SK-N-SH (cell line): ENCODE results near the gene INSYN1. TPM values are rescaled to one million over a fixed set of nuclear protein-coding genes. Genes with fewer than 3 reads are reported as not detected.

ENCODE experiments used
- CTCF ChIA-PET: fragments of 300-600, 350-600 bp; formaldehyde crosslinking; extraction: SDS; loops from one replicate; lab custom pipeline; 2021; lab: Yijun Ruan, JAX
- POLR2A ChIA-PET: fragments of 350-600 bp; sonication (Branson Sonifier 250); formaldehyde crosslinking; extraction: SDS; loops from one replicate; lab custom pipeline; 2020; ENCODE audit warnings: antibody characterized with exemption, inconsistent platforms; lab: Yijun Ruan, JAX
- DNase-seq: peaks from one replicate; pipeline ENCODE4 v3.0.0; 2012
- H2AFZ ChIP-seq: fragments of 200-600 bp; sonication (generic); 2 replicates; pipeline ENCODE4 v1.8.1; 2016; ENCODE audit warnings: antibody characterized with exemption, mild to moderate bottlenecking, low read depth
- H3F3A ChIP-seq: fragments of 200-600 bp; sonication (generic); replicated peaks from 2 replicates; pipeline ENCODE3; 2016; ENCODE audit warnings: antibody characterized with exemption, mild to moderate bottlenecking; ENCODE audit not compliant: insufficient read depth
- H3K27ac ChIP-seq, 2 experiments: fragments of 200-500 bp in 1 of 2; fragments of 200-600 bp in 1 of 2; sonication (Bioruptor generic) in 1 of 2; sonication (generic), shearing (Covaris generic) in 1 of 2; 2 replicates each; pipeline versions ENCODE4 v1.5.1 to v1.6.1; 2014 to 2016; ENCODE audit warnings: low read depth in 2 of 2, inconsistent platforms in 1 of 2, low read length in 1 of 2, mild to moderate bottlenecking in 1 of 2, mixed read lengths in 1 of 2
- H3K27me3 ChIP-seq: fragments of 200-600 bp; sonication (generic), shearing (Covaris generic); 2 replicates; pipeline ENCODE4 v1.6.1; 2016; ENCODE audit warnings: mixed run types; ENCODE audit not compliant: insufficient read depth
- H3K36me3 ChIP-seq, 2 experiments: fragments of 200-500 bp in 1 of 2; fragments of 200-600 bp in 1 of 2; sonication (Bioruptor generic) in 1 of 2; sonication (generic) in 1 of 2; replicated peaks in 1 of 2; 2 replicates each; pipeline versions ENCODE3 to v1.5.1; 2014 to 2016; ENCODE audit warnings: low read length in 1 of 2, mild to moderate bottlenecking in 1 of 2; ENCODE audit not compliant: insufficient read depth in 2 of 2, control insufficient read depth in 1 of 2
- H3K4me1 ChIP-seq, 2 experiments: fragments of 200-500 bp in 1 of 2; fragments of 200-600 bp in 1 of 2; sonication (Bioruptor generic) in 1 of 2; sonication (generic), shearing (Covaris generic) in 1 of 2; 2 replicates each; pipeline versions ENCODE4 v1.5.1 to v1.6.1; 2014 to 2016; ENCODE audit warnings: low read depth in 1 of 2, low read length in 1 of 2, mixed run types in 1 of 2; ENCODE audit not compliant: insufficient read depth in 2 of 2, control insufficient read depth in 1 of 2
- H3K4me2 ChIP-seq: fragments of 200-600 bp; sonication (generic), shearing (Covaris generic); 2 replicates; pipeline ENCODE4 v1.6.1; 2017; ENCODE audit warnings: mixed run types
- H3K4me3 ChIP-seq, 2 experiments: fragments of 200-500 bp in 1 of 2; fragments of 200-600 bp in 1 of 2; sonication (Bioruptor generic) in 1 of 2; sonication (generic), shearing (Covaris generic) in 1 of 2; 2 replicates each; pipeline versions ENCODE4 v1.5.1 to v1.8.1; 2014 to 2016; ENCODE audit warnings: low read depth in 2 of 2, inconsistent platforms in 1 of 2, low read length in 1 of 2, mild to moderate bottlenecking in 1 of 2, mixed read lengths in 1 of 2, moderate library complexity in 1 of 2
- H3K79me2 ChIP-seq: fragments of 200-600 bp; sonication (generic); 2 replicates; pipeline ENCODE4 v1.8.1; 2017; ENCODE audit warnings: mild to moderate bottlenecking; ENCODE audit not compliant: insufficient read depth
- H3K9ac ChIP-seq: fragments of 200-600 bp; sonication (generic); 2 replicates; pipeline ENCODE4 v1.6.1; 2017; ENCODE audit warnings: mixed run types
- H3K9me2 ChIP-seq: fragments of 200-600 bp; sonication (generic); 2 replicates; pipeline ENCODE4 v1.6.1; 2017; ENCODE audit warnings: mixed run types
- H3K9me3 ChIP-seq: fragments of 200-600 bp; sonication (generic); 2 replicates; pipeline ENCODE4 v1.6.1; 2017; ENCODE audit warnings: mixed run types, mild to moderate bottlenecking, moderate library complexity
- H4K20me1 ChIP-seq: fragments of 200-600 bp; sonication (generic); 2 replicates; pipeline ENCODE4 v1.6.1; 2017; ENCODE audit warnings: mild to moderate bottlenecking, mixed run types; ENCODE audit not compliant: insufficient read depth
- FOXJ3 ChIP-seq: sonication (generic); formaldehyde crosslinking; IDR thresholded peaks from 2 replicates; pipeline ENCODE4 v1.5.1; 2020; ENCODE audit warnings: mild to moderate bottlenecking, missing genetic modification reagents
- FOXM1 ChIP-seq: IDR thresholded peaks from 2 replicates; pipeline ENCODE4 v1.4.0; 2012; ENCODE audit warnings: low read depth, mild to moderate bottlenecking
- GABPA ChIP-seq: IDR thresholded peaks from 2 replicates; pipeline ENCODE4 v1.4.0; 2012; ENCODE audit warnings: low read depth, mild to moderate bottlenecking
- GATA2 ChIP-seq: sonication (generic); formaldehyde crosslinking; IDR thresholded peaks from 2 replicates; pipeline ENCODE4 v1.5.0; 2020; ENCODE audit warnings: mild to moderate bottlenecking, missing genetic modification reagents
- JUND ChIP-seq: IDR thresholded peaks from 2 replicates; pipeline ENCODE4 v1.4.0; 2012
- MXI1 ChIP-seq: IDR thresholded peaks from 2 replicates; pipeline ENCODE4 v1.6.1; 2012; ENCODE audit warnings: mild to moderate bottlenecking, low read depth, low read length, improper control_type of control experiment
- NFIC ChIP-seq: IDR thresholded peaks from 2 replicates; pipeline ENCODE4 v1.4.0; 2012; ENCODE audit warnings: borderline replicate concordance
- NRF1 ChIP-seq: IDR thresholded peaks from 2 replicates; pipeline ENCODE4 v1.6.1; 2012; ENCODE audit warnings: low read depth, mild to moderate bottlenecking, low read length
- POLR2AphosphoS5 ChIP-seq: IDR thresholded peaks from 2 replicates; pipeline ENCODE4 v1.6.1; 2012; ENCODE audit warnings: low read depth, low read length
- RCOR1 ChIP-seq: fragments of 150-350 bp; IDR thresholded peaks from 2 replicates; pipeline ENCODE4 v1.6.1; 2017; ENCODE audit warnings: antibody characterized with exemption, low read length
- RFX5 ChIP-seq: IDR thresholded peaks from 2 replicates; pipeline ENCODE4 v1.6.1; 2012; ENCODE audit warnings: mild to moderate bottlenecking, improper control_type of control experiment, low read length
- SMC3 ChIP-seq: IDR thresholded peaks from 2 replicates; pipeline ENCODE4 v1.6.1; 2012; ENCODE audit warnings: low read depth, low read length, improper control_type of control experiment
- TAF1 ChIP-seq: IDR thresholded peaks from 2 replicates; pipeline ENCODE4 v1.6.1; 2012; ENCODE audit warnings: low read depth, mild to moderate bottlenecking, low read length, moderate library complexity, borderline replicate concordance
- TCF12 ChIP-seq: IDR thresholded peaks from 2 replicates; pipeline ENCODE4 v1.4.0; 2012
- YY1 ChIP-seq: IDR thresholded peaks from 2 replicates; pipeline ENCODE4 v1.4.0; 2012; ENCODE audit warnings: low read depth, mild to moderate bottlenecking
- WGBS: methylation state at CpG from one replicate; pipeline ENCODE4 v1.1.6; 2017; ENCODE audit warnings: low lambda C conversion rate; 5-methylcytosine and 5-hydroxymethylcytosine counted together
- polyA plus RNA-seq, 3 experiments: library from polyadenylated mRNA; depleted of rRNA; stranded (reverse); fragments of >200 nt; gene quantifications; 2 replicates each; pipeline ENCODE4 v1.2.3, GENCODE V29; 2012
- TF ChIP-seq, protein P1 (sequence below): IDR thresholded peaks from 2 replicates; pipeline ENCODE4 v1.6.1; 2012; ENCODE audit warnings: mild to moderate bottlenecking, low read depth, low read length, moderate library complexity
- TF ChIP-seq, protein P2 (sequence below): IDR thresholded peaks from 2 replicates; pipeline ENCODE4 v1.4.0; 2012; ENCODE audit warnings: low read depth, borderline replicate concordance
- TF ChIP-seq, protein P3 (sequence below): fragments of 200-600 bp; sonication (generic); IDR thresholded peaks from 2 replicates; pipeline ENCODE4 v1.6.1; 2017; ENCODE audit warnings: antibody characterized with exemption, mild to moderate bottlenecking, moderate library complexity
- TF ChIP-seq, protein P4 (sequence below): fragments of 150-350 bp; IDR thresholded peaks from 2 replicates; pipeline ENCODE4 v1.6.1; 2016; ENCODE audit warnings: mild to moderate bottlenecking, low read depth, low read length

INSYN1 gene
- polyA plus RNA-seq, 1 of the 3 experiments (the other 2 are of a cell fraction): 3.7 TPM

DNA sequence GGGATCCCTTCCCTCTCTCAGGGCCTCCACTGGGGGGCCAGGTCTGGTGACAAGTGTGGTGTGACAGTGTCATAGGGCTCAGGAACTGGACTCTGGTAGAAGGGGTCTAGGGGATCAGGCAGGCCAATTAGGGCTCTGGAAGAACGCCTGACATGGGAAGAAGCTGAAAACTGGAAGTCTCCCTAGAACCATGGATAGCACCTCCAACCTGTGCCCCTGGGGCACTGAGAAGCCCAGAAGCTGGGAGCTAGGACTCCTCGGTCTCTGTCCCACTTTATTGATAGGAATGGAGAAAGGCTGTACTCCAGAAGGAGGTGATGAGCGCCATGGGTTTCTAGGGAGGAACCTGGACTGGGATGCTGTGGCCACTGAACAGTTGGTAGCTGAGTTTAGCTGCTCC is 30.7 kb downstream of the INSYN1 start:
- Histone ChIP-seq H3K27me3 (no peaks in the 10 kb centered on the region), H3K36me3 (no peaks in the 10 kb centered on the region), H2AFZ (no peak overlapping the region), H3K4me1 (peaks cover 0 to 3% of the 10 kb centered on the region in 2 experiments; a peak in 1 of 4 replicates), H3K4me2 (no peak overlapping the region), H3K4me3 (no peak overlapping the region), H3K9ac (no peak overlapping the region), H3K9me2 (no peaks in the 10 kb centered on the region), H4K20me1 (no peaks in the 10 kb centered on the region), H3F3A (no peaks in the 10 kb centered on the region), H3K79me2 (no peaks in the 10 kb centered on the region), H3K27ac (no peak overlapping the region), H3K9me3 (no peaks in the 10 kb centered on the region)
- CTCF ChIA-PET: interaction anchor here (0.6 to 7.6 kb wide), 7 partner anchors 18 to 185 kb away, joined by 3 to 46 read pairs (median 4); no protein-coding TSS in a partner anchor
- no peak for DNase-seq
- POLR2A ChIA-PET: no interaction called here
- 70% methylated on average over 3 of the region's 3 CpGs for WGBS
- no peak for TF ChIP-seq POLR2AphosphoS5
- TF ChIP-seq, protein P1, sequence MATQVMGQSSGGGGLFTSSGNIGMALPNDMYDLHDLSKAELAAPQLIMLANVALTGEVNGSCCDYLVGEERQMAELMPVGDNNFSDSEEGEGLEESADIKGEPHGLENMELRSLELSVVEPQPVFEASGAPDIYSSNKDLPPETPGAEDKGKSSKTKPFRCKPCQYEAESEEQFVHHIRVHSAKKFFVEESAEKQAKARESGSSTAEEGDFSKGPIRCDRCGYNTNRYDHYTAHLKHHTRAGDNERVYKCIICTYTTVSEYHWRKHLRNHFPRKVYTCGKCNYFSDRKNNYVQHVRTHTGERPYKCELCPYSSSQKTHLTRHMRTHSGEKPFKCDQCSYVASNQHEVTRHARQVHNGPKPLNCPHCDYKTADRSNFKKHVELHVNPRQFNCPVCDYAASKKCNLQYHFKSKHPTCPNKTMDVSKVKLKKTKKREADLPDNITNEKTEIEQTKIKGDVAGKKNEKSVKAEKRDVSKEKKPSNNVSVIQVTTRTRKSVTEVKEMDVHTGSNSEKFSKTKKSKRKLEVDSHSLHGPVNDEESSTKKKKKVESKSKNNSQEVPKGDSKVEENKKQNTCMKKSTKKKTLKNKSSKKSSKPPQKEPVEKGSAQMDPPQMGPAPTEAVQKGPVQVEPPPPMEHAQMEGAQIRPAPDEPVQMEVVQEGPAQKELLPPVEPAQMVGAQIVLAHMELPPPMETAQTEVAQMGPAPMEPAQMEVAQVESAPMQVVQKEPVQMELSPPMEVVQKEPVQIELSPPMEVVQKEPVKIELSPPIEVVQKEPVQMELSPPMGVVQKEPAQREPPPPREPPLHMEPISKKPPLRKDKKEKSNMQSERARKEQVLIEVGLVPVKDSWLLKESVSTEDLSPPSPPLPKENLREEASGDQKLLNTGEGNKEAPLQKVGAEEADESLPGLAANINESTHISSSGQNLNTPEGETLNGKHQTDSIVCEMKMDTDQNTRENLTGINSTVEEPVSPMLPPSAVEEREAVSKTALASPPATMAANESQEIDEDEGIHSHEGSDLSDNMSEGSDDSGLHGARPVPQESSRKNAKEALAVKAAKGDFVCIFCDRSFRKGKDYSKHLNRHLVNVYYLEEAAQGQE: peak; percentile 53; the same call in 1 of the 2 replicates

DNA sequence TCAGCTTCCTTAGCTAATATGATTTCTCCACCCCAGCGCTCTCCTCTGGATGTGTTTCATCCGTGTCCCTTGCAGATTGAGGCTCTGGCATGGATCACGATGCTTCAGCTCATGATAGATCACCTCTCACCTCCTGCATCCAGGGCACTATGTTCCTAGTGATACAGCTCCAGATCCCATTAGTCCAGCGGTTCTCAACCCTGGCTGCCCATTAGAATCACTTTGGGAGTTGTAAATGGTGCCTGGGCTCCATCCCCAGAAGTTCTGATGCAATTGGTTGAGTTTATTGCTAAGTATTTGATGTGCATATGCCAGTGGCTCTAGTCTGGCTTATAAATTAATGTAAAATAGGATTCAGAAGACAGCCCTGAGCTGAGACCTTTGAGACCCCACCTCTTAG is 34.5 kb downstream of the INSYN1 start:
- Histone ChIP-seq H3K9me3 (no peaks in the 10 kb centered on the region), H2AFZ (no peak overlapping the region), H3K9me2 (no peaks in the 10 kb centered on the region), H3K4me1 (peaks cover 0 to 4% of the 10 kb centered on the region in 2 experiments; a peak in 1 of 4 replicates), H3K27ac (no peak overlapping the region), H3K9ac (no peak overlapping the region), H3K4me3 (no peak overlapping the region), H4K20me1 (no peaks in the 10 kb centered on the region), H3F3A (peaks cover 16% of the 10 kb centered on the region), H3K27me3 (no peaks in the 10 kb centered on the region), H3K36me3 (peaks cover 2 to 9% of the 10 kb centered on the region in 2 experiments), H3K4me2 (no peak overlapping the region), H3K79me2 (no peaks in the 10 kb centered on the region)
- CTCF ChIA-PET: interaction anchor here (0.9 to 7.6 kb wide), 7 partner anchors 9 to 422 kb away, joined by 3 to 46 read pairs (median 3); no protein-coding TSS in a partner anchor
- DNase-seq: no peak
- POLR2A ChIA-PET: no interaction called here
- 57% methylated on average over 4 of the region's 4 CpGs for WGBS
- no peak for TF ChIP-seq NRF1
- TF ChIP-seq RCOR1: no peak
- no peak for TF ChIP-seq RFX5
- TF ChIP-seq TAF1: no peak
- TF ChIP-seq GABPA: no peak
- no peak for TF ChIP-seq GATA2 (CRISPR knock-in tag)
- no peak for TF ChIP-seq MXI1
- no peak for TF ChIP-seq TCF12
- no peak for TF ChIP-seq SMC3
- no peak for TF ChIP-seq YY1
- no peak for TF ChIP-seq JUND
- TF ChIP-seq, protein P2, sequence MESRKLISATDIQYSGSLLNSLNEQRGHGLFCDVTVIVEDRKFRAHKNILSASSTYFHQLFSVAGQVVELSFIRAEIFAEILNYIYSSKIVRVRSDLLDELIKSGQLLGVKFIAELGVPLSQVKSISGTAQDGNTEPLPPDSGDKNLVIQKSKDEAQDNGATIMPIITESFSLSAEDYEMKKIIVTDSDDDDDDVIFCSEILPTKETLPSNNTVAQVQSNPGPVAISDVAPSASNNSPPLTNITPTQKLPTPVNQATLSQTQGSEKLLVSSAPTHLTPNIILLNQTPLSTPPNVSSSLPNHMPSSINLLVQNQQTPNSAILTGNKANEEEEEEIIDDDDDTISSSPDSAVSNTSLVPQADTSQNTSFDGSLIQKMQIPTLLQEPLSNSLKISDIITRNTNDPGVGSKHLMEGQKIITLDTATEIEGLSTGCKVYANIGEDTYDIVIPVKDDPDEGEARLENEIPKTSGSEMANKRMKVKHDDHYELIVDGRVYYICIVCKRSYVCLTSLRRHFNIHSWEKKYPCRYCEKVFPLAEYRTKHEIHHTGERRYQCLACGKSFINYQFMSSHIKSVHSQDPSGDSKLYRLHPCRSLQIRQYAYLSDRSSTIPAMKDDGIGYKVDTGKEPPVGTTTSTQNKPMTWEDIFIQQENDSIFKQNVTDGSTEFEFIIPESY: no peak
- TF ChIP-seq NFIC: no peak
- TF ChIP-seq, protein P3, sequence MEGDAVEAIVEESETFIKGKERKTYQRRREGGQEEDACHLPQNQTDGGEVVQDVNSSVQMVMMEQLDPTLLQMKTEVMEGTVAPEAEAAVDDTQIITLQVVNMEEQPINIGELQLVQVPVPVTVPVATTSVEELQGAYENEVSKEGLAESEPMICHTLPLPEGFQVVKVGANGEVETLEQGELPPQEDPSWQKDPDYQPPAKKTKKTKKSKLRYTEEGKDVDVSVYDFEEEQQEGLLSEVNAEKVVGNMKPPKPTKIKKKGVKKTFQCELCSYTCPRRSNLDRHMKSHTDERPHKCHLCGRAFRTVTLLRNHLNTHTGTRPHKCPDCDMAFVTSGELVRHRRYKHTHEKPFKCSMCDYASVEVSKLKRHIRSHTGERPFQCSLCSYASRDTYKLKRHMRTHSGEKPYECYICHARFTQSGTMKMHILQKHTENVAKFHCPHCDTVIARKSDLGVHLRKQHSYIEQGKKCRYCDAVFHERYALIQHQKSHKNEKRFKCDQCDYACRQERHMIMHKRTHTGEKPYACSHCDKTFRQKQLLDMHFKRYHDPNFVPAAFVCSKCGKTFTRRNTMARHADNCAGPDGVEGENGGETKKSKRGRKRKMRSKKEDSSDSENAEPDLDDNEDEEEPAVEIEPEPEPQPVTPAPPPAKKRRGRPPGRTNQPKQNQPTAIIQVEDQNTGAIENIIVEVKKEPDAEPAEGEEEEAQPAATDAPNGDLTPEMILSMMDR: no peak
- no peak for TF ChIP-seq FOXM1
- no peak for TF ChIP-seq FOXJ3 (CRISPR knock-in tag)
- TF ChIP-seq, protein P4, sequence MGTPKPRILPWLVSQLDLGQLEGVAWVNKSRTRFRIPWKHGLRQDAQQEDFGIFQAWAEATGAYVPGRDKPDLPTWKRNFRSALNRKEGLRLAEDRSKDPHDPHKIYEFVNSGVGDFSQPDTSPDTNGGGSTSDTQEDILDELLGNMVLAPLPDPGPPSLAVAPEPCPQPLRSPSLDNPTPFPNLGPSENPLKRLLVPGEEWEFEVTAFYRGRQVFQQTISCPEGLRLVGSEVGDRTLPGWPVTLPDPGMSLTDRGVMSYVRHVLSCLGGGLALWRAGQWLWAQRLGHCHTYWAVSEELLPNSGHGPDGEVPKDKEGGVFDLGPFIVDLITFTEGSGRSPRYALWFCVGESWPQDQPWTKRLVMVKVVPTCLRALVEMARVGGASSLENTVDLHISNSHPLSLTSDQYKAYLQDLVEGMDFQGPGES: no peak
